ENCODE data around the gene IGF2BP2. TPM values are rescaled to one million over a fixed set of nuclear protein-coding genes. Genes with fewer than 3 reads are reported as not detected.

Gene IGF2BP2
- total RNA-seq, 4 donors from 2014 or later: 5.4 to 7.9 (median 6.2) TPM

DNA sequence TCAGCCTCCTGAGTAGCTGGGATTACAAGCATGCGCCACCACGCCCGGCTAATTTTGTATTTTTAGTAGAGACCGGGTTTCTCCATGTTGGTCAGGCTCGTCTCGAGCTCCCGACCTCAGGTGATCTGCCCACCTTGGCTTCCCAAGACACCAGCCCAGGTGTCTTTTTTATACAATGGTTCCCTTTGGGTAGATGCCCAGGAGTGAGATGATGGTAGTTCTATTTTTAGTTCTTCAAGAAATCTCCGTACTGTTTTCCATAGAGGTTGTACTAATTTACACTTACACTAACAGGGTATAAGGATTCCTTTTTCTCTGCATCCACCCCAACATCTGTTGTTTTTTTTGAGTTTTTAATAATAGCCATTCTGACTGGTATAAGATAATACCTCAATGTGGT is 94.3 kb downstream of the IGF2BP2 start:
- Histone ChIP-seq H3K27ac (replicated peaks in 1 of 4) (no peak overlapping the region), H3K9me3 (no peaks in the 10 kb centered on the region), H3K27me3 (peaks cover 0 to 4% (median 0%) of the 10 kb centered on the region in 4 donors), H3K4me3 (no peak overlapping the region), H3K4me1 (no peaks in the 10 kb centered on the region), H3K36me3 (no peaks in the 10 kb centered on the region)
- intact Hi-C loops (cut with DNase I): no loop called here
- TF ChIP-seq POLR2AphosphoS5 (IDR thresholded peaks at IDR 0.05) (no peak), POLR2A (IDR thresholded peaks at IDR 0.05; ENCODE audit: low read depth) (no peak), EP300 (IDR thresholded peaks at IDR 0.05) (no peak)
- TF ChIP-seq, protein P1, sequence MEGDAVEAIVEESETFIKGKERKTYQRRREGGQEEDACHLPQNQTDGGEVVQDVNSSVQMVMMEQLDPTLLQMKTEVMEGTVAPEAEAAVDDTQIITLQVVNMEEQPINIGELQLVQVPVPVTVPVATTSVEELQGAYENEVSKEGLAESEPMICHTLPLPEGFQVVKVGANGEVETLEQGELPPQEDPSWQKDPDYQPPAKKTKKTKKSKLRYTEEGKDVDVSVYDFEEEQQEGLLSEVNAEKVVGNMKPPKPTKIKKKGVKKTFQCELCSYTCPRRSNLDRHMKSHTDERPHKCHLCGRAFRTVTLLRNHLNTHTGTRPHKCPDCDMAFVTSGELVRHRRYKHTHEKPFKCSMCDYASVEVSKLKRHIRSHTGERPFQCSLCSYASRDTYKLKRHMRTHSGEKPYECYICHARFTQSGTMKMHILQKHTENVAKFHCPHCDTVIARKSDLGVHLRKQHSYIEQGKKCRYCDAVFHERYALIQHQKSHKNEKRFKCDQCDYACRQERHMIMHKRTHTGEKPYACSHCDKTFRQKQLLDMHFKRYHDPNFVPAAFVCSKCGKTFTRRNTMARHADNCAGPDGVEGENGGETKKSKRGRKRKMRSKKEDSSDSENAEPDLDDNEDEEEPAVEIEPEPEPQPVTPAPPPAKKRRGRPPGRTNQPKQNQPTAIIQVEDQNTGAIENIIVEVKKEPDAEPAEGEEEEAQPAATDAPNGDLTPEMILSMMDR (IDR thresholded peaks at IDR 0.05): no peak
- WGBS: 74% methylated on average over 8 of the region's 8 CpGs
- no peak for DNase-seq (ENCODE audit: extremely low spot score)

DNA sequence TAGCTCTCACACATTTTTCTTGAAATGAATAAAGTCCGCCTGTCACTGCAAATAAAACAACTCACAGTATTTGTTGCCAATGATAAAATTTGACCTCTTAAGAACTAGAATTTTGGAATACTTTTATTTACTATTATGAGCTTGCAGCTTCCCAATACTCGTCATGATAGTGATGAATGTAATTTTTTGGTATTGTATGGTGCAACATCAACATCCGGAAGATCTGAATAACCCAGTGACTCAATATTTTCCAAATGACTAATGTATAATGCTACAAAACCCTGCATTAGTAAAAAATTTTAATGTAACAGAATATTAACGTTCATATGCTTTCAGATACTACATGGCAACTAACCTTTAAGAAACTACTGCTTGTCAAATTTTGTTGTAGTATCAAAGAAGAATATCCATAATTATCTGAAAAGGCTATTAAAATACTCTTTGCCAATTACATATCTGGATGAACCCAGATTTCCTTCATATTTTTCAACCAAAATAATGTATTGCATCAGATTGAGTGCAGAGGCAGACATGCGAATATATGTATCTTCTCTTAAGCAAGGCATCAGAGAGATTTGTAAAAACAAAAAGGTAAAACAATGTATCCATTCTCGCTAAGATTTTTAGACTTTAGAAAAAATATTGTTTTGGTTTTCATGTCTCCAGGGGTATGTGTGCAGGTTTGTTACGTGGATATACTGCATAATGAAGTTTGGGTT is 95.3 kb downstream of the IGF2BP2 start:
- TF ChIP-seq EP300 (IDR thresholded peaks at IDR 0.05) (no peak), POLR2AphosphoS5 (IDR thresholded peaks at IDR 0.05) (no peak), POLR2A (IDR thresholded peaks at IDR 0.05; ENCODE audit: low read depth) (no peak)
- TF ChIP-seq, protein P1 (IDR thresholded peaks at IDR 0.05): no peak
- 73% methylated on average over 7 of the region's 7 CpGs for WGBS
- Histone ChIP-seq H3K4me3 (no peak overlapping the region), H3K27ac (replicated peaks in 1 of 4) (no peak overlapping the region), H3K36me3 (no peaks in the 10 kb centered on the region), H3K4me1 (no peaks in the 10 kb centered on the region), H3K27me3 (peaks cover 0 to 4% (median 0%) of the 10 kb centered on the region in 4 donors), H3K9me3 (peaks cover 0 to 5% (median 2%) of the 10 kb centered on the region in 4 donors)
- DNase-seq (ENCODE audit: extremely low spot score): no peak
- intact Hi-C loops (cut with DNase I): no loop called here

DNA sequence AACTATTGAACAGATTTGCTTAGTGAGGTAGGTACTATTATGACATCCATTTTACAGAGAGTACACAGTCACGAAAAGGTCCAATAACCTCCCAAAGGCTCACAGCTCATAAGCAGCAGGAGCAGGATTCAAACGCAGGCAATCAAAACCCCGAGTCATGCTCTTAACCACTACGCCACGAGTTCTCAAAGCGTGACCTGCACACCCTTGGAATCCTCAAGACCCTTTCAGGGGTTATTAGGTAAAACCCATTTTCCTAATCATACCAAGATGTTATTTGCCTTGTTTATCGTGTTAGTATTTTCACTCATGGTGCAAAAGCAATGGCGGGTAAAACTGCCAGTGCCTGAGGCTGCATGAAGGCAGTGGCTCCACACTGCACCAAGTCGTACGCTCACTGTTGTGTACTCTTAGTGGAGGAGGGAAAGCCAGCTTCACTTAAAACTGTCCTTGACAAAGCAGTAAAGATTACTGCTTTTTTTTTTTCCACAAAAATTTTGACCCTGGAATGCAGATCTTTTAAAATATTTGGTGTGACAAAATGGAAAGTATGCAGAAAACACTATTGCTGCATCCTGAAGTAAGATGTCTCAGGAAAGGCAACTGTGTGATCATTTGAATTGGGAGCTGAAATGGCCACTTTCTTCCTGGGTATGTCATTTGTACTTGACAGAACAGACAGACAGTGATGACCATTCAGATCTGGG is 96.1 kb downstream of the IGF2BP2 start:
- no peak overlapping the region for H3K27ac ChIP-seq (replicated peaks in 1 of 4)
- H3K27me3 ChIP-seq: peaks cover 0 to 4% (median 0%) of the 10 kb centered on the region in 4 donors
- no peaks in the 10 kb centered on the region for H3K36me3 ChIP-seq
- no peak overlapping the region for H3K4me3 ChIP-seq
- H3K9me3 ChIP-seq: peaks cover 0 to 5% (median 2%) of the 10 kb centered on the region in 4 donors
- intact Hi-C loops (cut with DNase I): no loop called here
- no peak for DNase-seq (ENCODE audit: extremely low spot score)
- TF ChIP-seq EP300 (IDR thresholded peaks at IDR 0.05): no peak
- TF ChIP-seq, protein P1 (IDR thresholded peaks at IDR 0.05): no peak
- no peak for TF ChIP-seq POLR2AphosphoS5 (IDR thresholded peaks at IDR 0.05)
- no peak for TF ChIP-seq POLR2A (IDR thresholded peaks at IDR 0.05; ENCODE audit: low read depth)
- H3K4me1 ChIP-seq: no peaks in the 10 kb centered on the region
- 88% methylated on average over 10 of the region's 10 CpGs for WGBS

DNA sequence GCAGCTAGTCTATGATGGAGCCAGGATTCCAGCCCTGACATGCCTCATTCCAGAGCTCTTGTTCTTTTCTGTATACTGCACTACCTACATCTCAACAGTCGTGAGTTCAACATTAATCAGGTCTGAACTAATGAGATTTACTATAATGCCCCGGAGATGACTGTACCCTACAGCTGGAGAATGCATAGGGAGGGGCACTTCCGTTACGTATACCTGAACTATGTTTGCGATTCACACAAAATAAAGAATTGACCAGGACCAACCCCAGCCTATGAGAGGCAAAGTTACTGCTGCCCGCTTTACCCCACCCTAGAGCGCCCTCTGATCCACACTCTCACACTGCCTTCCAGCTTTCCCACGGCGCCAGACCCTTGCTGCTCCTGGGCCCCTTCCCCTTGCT is 97.0 kb downstream of the IGF2BP2 start:
- Histone ChIP-seq H3K4me3 (no peak overlapping the region), H3K36me3 (no peaks in the 10 kb centered on the region), H3K27me3 (peaks cover 0 to 4% (median 0%) of the 10 kb centered on the region in 4 donors), H3K27ac (replicated peaks in 1 of 4) (no peak overlapping the region), H3K4me1 (no peaks in the 10 kb centered on the region), H3K9me3 (peaks cover 0 to 5% (median 2%) of the 10 kb centered on the region in 4 donors)
- intact Hi-C loops (cut with DNase I): no loop called here
- TF ChIP-seq, protein P1 (IDR thresholded peaks at IDR 0.05): no peak
- TF ChIP-seq EP300 (IDR thresholded peaks at IDR 0.05) (no peak), POLR2AphosphoS5 (IDR thresholded peaks at IDR 0.05) (no peak), POLR2A (IDR thresholded peaks at IDR 0.05; ENCODE audit: low read depth) (no peak)
- WGBS: 91% methylated on average over 9 of the region's 9 CpGs
- DNase-seq (ENCODE audit: extremely low spot score): no peak
